A549 treated with DMSO at 1 μM for 4 hours (cell line): ENCODE data around the gene TUBA4A. TPM values are rescaled to one million over a fixed set of nuclear protein-coding genes. Genes with fewer than 3 reads are reported as not detected.

Experiments used
- total RNA-seq: library from RNA; stranded (reverse); fragments of 200-300 nt; extraction: Qiagen RNA extraction; gene quantifications from 5 replicates; pipeline ENCODE4 v1.2.3, GENCODE V29; 2022; ENCODE audit warnings: low read depth

Gene TUBA4A
- total RNA-seq: 365 to 546 TPM (median 419 TPM) in 5 replicates

GRCh38 chr2:219253753-219254589 lies at the start of gene TUBA4A:
TUBA4A (minus strand) TSS chr2:219253918; CDS start chr2:219253858, 60 bp downstream.

GRCh38 chr2:219279151-219279915 lies 25.6 kb upstream of the TUBA4A start, which contains the start of gene DNAJB2:
DNAJB2 (plus strand) TSS chr2:219279366; CDS start chr2:219279834, 468 bp downstream.

GRCh38 chr2:219252900-219253752 lies 592 bp downstream of the TUBA4A start, which contains the start of gene TUBA4B:
TUBA4B (plus strand) TSS chr2:219253243; CDS start chr2:219253408, 165 bp downstream.

GRCh38 chr2:219245148-219245898 lies 8.4 kb downstream of the TUBA4A start, which contains the start of the genes GLB1L and STK16:
GLB1L (minus strand) TSS chr2:219245444; CDS start chr2:219243573, 1,871 bp downstream.
STK16 (plus strand) TSS chr2:219245479; CDS start chr2:219246000, 521 bp downstream.

GRCh38 chr2:219229305-219230058 lies 24.2 kb downstream of the TUBA4A start, which contains the start of the genes ANKZF1 and ATG9A:
ANKZF1 (plus strand) TSS chr2:219229806; CDS start chr2:219230258, 452 bp downstream.
ATG9A (minus strand) TSS chr2:219229636; CDS start chr2:219228024, 1,612 bp downstream.

GRCh38 chr2:219218732-219219701 lies 34.7 kb downstream of the TUBA4A start, which contains the start of gene ABCB6:
ABCB6 (minus strand) TSS chr2:219218958; CDS start chr2:219218673, 285 bp downstream.

GRCh38 chr2:219206328-219207133 lies 47.2 kb downstream of the TUBA4A start, which contains the start of gene ZFAND2B:
ZFAND2B (plus strand) TSS chr2:219206782; CDS start chr2:219206988, 206 bp downstream.

Other genes starting within 250 kb of the TUBA4A start
- 0.09 to 0.19 TPM (median 0.15 TPM) in 5 replicates for gene CFAP65, start 212.4 kb downstream of the TUBA4A start, total RNA-seq
- 0.14 to 0.20 TPM (median 0.15 TPM) in 5 replicates for gene IHH, start 193.0 kb downstream of the TUBA4A start, total RNA-seq
- gene NHEJ1, start 93.1 kb downstream of the TUBA4A start, total RNA-seq: 15.0 to 17.4 TPM (median 16.3 TPM) in 5 replicates
- gene SLC23A3, start 83.9 kb downstream of the TUBA4A start, total RNA-seq: 0.57 to 1.4 TPM (median 0.70 TPM) in 5 replicates
- 40.6 to 45.1 TPM (median 43.6 TPM) in 5 replicates for gene CNPPD1, start 77.0 kb downstream of the TUBA4A start, total RNA-seq
- gene RETREG2, start 75.6 kb downstream of the TUBA4A start, total RNA-seq: 65.3 to 87.9 TPM (median 86.5 TPM) in 5 replicates
- 18.0 to 22.8 TPM (median 19.9 TPM) in 5 replicates for gene ZFAND2B, start 47.1 kb downstream of the TUBA4A start, total RNA-seq
- 24.1 to 39.3 TPM (median 33.7 TPM) in 5 replicates for gene ABCB6, start 35.0 kb downstream of the TUBA4A start, total RNA-seq
- gene ATG9A, start 24.3 kb downstream of the TUBA4A start, total RNA-seq: 47.0 to 55.9 TPM (median 49.7 TPM) in 5 replicates
- 16.2 to 23.2 TPM (median 20.9 TPM) in 5 replicates for gene ANKZF1, start 24.1 kb downstream of the TUBA4A start, total RNA-seq
- 5.1 to 6.7 TPM (median 6.1 TPM) in 5 replicates for gene GLB1L, start 8.5 kb downstream of the TUBA4A start, total RNA-seq
- gene STK16, start 8.4 kb downstream of the TUBA4A start, total RNA-seq: 25.0 to 30.5 TPM (median 29.4 TPM) in 5 replicates
- 0.26 to 0.46 TPM (median 0.31 TPM) in 5 replicates for gene TUBA4B, start 675 bp downstream of the TUBA4A start, total RNA-seq
- gene DNAJB2, start 25.4 kb upstream of the TUBA4A start, total RNA-seq: 46.4 to 58.3 TPM (median 54.4 TPM) in 5 replicates
- 1.3 to 2.2 TPM (median 1.9 TPM) in 5 replicates for gene PTPRN, start 55.5 kb upstream of the TUBA4A start, total RNA-seq
- not detected in 5 replicates for gene RESP18, start 78.8 kb upstream of the TUBA4A start, total RNA-seq
- 61.9 to 65.8 TPM (median 64.1 TPM) in 5 replicates for gene DNPEP, start 134.0 kb upstream of the TUBA4A start, total RNA-seq
- 0.08 to 0.09 TPM in 2 of 5 replicates, not detected in the others for gene DES, start 164.5 kb upstream of the TUBA4A start, total RNA-seq
- gene SPEG, start 180.9 kb upstream of the TUBA4A start, total RNA-seq: 5.8 to 8.1 TPM (median 6.6 TPM) in 5 replicates
- 35.1 to 37.4 TPM (median 37.1 TPM) in 5 replicates for gene GMPPA, start 245.0 kb upstream of the TUBA4A start, total RNA-seq